Loucy (cell line): ENCODE data around the gene NDST4.

ENCODE experiments used
- EZH2phosphoT487 ChIP-seq: fragments of 200-600 bp; IDR thresholded peaks from 2 replicates; pipeline ENCODE4 v1.6.1; 2018; ENCODE audit warnings: antibody characterized with exemption, mild to moderate bottlenecking, moderate library complexity, borderline replicate concordance
- TF ChIP-seq, protein P1 (sequence below): fragments of 200-600 bp; sonication (generic); conservative IDR thresholded peaks from 2 replicates; pipeline ENCODE4 v1.5.1; 2014; ENCODE audit warnings: mild to moderate bottlenecking, antibody characterized with exemption, low read length

DNA sequence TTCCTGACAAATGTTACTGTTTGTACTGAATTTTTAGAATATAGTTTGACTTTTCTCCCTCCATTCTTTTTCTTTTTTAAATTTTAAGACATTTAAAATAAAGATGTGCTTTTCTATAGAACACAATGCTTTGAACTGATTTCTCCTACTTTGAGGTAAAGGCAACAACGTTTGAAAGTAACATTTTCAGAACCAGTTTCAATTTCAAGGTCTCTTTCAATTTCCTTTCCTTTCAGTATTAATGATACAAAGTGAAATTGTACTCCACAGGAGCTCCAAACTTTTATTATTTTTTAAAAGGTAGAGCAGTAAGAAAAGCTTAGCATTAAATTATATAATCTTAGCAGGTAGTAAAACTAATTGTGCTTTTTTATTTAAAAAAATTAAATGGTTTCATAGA lies 54.9 kb downstream of the NDST4 start:
- TF ChIP-seq, protein P1, sequence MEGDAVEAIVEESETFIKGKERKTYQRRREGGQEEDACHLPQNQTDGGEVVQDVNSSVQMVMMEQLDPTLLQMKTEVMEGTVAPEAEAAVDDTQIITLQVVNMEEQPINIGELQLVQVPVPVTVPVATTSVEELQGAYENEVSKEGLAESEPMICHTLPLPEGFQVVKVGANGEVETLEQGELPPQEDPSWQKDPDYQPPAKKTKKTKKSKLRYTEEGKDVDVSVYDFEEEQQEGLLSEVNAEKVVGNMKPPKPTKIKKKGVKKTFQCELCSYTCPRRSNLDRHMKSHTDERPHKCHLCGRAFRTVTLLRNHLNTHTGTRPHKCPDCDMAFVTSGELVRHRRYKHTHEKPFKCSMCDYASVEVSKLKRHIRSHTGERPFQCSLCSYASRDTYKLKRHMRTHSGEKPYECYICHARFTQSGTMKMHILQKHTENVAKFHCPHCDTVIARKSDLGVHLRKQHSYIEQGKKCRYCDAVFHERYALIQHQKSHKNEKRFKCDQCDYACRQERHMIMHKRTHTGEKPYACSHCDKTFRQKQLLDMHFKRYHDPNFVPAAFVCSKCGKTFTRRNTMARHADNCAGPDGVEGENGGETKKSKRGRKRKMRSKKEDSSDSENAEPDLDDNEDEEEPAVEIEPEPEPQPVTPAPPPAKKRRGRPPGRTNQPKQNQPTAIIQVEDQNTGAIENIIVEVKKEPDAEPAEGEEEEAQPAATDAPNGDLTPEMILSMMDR = no peak
- TF ChIP-seq EZH2phosphoT487 = no peak
